Fibroblast of peridontal ligament (primary cell): ENCODE measurements around the gene STK11.
A peak's percentile ranks its signal among the peaks of the same experiment; 100 is the strongest.
"Not testable (repeated sequence)": the region's sequence is repeated elsewhere in the genome, so short reads cannot be mapped to it uniquely, and the experiment has no call there.

Experiments used
- DNase-seq: peaks from one replicate; pipeline ENCODE4 v3.0.0-alpha.2; 2010; ENCODE audit errors: extremely low read depth

The STK11 gene

DNA sequence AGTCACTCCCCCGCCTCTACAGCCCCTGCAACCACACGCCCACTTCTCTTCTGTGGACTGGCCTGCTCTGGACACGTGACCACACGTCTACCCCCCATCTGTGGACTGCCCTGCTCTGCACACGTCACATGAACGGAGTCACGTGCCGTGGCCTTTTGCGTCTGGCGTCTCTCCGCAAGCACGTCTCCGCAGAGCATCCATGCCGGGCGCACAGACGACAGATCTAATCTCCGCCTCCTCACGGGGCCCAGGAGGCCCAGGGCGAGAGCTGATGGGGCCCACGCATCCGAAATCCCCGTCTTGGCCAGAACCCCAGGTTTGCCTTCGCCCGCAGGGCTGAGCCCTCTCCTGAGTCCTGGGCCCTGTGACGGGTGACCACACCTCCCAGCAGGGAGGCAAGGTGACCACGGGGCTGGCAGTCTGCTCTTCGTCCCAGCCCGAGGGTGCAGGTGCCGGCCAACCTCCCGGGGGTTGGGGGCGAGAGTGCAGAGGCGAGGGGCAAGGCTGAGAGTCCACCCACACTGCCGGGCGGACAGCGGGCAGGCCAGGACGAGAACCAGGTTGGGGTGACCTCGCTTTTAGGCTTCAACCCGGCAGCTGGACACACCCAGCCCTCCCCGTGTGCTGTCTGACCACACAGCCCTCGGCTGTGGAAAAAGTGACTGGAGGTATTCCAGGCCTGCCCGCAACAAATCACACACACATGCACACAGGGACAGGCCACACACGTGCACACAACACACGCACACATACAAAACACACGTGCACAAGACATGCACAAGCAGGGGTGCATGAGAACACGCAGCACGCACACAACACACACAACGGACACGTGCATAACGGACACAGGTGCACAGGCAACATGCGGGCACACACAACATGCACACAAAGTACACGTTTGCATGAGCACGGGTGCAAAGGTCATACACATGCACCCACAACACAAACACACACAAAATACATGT lies 35.4 kb upstream of the STK11 start:
- no peak for DNase-seq

DNA sequence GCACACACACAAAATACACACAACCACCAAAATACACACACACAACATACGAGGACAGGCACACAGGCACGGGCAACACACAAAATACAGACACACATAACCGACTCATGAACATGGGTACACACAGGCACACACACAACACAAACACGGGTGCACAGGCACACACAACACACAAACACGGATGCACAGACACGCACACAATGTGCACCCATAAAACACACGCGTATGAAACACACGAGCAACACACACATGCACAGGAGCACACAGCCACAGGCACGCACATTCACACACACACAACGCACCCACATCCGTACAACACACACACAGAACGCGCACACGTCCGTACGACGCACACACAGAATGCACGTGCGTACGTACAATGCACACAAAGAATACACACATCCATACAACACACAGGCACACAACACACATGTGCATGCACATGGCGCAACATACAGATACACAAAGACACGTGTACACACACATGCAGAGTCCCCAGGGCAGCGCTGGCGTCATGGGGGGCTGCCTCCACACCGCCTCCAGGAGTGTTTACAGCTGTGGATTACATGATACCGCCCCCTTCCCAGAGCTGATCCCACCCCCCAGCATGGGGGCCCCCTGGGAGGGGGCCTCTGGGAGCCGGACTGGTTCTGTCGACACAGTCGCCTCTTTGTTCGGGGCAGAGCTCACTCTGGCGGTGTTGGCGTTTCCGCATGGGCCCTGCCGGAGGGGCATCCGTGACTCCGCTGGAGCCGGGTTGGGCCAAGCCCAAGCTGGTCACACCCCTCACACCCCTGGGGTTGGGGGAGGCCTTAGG lies 34.4 kb upstream of the STK11 start:
- DNase-seq, result no peak

DNA sequence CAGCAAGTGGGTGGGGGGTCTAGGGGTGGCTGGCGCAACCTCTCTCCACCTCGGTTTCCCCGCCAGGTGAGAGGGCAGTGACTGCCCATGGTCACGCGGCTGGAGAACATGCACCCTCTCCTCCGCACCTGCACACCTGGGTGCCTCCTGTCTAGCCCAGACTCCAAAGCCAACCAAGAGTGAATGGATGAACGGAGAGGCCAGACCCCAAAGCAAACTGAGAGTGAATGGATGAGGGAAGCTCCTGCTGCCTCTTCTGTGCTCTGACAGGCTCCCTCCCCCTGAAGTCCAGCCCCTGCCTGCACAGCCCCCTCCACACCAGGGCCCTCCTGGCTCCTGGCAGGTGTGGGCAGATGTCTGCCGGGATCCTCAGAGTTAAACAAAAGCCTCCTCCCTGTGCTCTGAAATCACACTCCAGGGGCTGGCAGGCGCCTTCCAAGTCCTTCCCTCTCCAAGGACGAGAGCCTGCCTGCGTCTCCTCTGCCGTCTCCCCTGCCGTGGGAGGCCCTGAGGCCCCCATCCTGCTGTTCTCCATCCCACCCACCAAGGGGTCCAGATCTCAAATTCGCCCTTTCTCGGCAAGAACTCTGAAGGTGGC lies 33.7 kb upstream of the STK11 start:
- DNase-seq, result no peak

DNA sequence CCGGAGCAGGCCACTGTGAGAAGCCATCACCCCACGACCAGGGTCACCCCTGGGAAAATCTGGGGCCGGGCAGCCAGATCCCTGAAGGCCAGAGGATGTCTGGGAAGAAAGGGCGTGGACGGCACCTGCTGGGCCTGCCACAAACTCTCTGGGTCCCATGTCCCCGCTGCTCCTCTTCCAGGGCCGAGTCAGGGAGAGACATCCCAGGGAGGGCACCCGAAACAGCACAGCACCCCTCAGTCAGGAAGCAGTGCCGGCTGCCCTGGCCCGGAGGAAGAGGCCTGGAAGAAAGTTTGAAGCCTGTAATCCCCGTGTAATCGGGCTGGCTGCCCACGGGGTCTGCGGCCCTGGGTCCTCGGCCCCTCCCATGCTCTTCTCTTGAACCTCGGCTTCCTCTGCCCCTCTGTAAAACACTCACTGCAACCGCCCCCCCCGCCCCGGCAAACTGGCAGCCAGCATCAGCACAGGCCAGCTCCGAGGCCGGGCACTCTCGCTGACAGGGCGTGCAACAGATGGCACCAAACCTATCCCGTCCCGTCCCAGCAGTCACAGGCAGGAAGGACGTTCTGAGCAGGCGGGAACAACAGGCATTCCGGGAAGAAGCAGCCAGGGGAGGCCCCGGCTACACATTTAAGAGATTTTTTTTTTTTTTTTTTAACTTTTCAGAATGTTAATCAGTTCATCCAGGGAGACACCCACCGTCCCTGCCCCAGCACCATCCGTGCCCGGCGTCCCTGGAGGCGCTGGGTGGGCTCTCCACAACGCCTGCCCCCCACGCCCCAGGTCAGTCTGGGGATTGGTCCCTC lies 33.0 kb upstream of the STK11 start:
- peak; percentile 45 for DNase-seq

DNA sequence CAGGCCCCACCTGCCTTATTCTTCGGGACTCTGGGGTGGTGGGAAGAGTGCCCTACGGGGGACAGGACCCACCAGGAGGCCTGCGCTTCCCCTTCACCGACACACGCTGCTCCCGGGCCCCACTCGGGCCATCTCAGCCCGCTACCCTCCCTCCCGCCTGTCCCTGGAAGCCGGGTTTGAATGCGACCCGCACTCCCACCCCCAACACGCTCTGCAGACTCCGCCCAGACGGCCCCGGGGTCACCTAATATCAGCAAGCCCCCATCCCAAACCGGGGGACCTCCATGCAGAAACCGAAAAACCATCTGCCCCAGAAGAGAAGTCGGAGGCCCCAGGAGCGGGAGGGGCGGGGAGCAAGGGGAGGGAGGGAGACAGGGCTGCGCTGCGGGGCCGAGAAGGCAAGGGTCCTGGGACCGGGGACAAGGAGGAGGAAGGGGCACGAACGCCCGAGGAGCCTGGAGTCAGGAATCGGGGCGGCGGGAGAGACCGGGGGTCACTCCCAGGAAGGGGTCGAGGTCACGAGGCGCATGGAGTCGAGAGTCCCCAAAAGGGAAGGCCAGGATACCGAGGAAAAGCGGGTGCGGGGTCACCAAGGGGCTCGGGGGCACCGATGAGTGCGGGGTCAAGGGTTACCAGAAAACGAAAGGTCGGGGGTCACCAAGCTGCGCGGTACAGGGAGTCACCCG lies 32.3 kb upstream of the STK11 start:
- DNase-seq, result no peak

DNA sequence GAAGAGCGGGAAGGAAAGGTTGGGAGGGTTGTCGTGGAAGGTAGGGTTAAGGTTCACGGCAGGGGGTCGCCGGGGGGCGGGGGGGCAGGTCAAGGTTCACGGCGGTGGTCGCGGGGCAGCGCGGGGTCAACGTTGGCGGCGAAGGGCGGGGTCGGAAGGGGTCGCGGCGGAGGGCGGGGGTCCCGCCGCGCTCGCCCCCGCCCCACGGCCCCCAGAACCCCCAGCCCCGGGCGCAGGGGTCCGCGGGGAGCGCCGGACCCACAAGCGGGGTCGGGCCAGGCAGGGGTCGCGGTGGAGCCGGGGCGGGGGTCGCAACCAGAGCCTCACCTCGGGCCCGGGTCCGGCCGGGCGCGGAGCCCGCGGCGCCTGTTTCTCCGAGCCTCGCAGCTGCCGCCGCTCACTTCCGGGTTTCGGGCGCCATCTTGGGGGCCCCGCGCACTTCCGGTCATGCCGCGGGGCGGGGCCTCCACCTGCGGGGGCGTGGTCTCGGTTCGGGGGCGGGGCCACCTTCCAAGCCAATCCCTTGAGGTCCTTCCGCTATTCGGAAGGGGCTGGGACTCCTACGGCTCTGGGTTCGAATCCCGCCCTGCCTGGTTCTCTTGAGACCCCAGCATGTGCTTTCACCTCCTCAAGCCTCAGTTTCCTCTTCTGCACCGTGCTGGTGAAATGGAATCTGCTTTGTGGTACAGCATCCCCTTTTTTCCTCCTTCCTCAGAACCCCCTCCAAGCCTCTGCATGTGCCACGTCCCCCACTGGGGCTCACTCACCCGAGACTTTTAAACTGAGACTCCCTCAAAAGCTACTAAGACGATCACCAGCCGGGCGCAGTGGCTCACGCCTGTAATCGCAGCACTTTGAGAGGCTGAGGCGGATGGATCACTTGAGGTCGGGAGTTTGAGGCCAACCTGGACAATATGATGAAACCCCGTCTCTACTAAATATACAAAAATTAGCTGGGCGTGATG lies 31.5 kb upstream of the STK11 start, which contains the start of gene SBNO2:
TSS of gene SBNO2 (minus strand) at position 424 of the 965 bp plus-strand sequence. CDS start 19,992 bp downstream, outside the sequence.
- DNase-seq, result peak; percentile 77

DNA sequence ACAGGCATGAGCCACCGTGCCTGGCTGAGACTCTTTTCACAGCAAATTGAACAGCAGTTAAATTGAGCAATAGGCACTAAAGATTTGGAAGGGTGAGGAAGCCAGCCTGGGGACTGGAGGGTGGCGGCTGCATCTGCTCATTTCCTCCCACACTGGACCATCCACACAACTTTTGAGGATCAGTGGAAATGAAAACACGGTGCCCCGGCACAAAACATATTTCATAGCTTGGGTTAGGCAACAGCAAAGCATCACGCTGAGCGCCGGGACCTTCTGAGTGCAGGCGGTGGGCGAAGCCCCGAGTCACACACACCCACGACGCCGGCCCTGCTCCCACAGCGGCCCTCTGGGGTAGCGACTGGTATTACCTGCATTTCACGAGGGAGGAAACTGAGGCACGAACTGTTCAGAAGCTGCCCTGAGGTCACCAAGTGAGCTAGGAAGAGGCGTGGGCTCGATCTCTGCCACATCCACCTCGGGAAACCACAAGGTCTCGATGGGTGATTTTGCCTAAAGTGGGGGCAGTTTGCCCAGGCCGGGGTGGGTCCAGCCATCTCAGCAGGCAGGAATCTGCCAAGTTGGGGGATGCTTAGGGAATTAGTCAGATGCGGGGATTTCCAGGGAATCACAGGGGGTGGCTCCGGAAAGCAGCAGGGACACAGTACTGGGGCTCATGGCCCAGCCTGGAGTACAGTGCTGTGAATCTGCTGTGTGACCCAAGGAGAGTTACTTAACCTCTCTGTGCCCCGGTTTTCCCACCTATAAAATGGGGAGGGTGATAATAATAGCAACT lies 28.1 kb upstream of the STK11 start:
- DNase-seq, result peak; percentile 97

DNA sequence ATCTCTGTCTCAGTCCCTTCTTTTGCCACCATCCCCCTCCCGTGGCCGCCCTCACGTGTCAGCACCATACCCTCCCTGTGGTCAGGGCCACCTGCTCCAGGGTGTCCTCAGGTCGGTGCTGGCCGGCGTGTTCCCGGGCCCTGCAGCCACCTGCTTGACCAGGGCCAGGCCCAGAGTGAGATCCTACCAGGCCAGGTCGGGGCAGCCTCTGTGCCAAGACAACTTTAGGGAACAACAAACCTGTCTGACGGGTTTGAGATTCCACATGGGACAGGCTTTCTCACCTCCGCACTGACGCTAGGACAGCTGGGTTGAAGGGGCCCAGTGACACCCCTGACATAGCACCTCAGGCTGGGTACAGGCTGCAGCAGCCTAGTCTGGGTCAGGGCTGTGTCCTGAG lies 24.0 kb upstream of the STK11 start:
- no peak for DNase-seq

DNA sequence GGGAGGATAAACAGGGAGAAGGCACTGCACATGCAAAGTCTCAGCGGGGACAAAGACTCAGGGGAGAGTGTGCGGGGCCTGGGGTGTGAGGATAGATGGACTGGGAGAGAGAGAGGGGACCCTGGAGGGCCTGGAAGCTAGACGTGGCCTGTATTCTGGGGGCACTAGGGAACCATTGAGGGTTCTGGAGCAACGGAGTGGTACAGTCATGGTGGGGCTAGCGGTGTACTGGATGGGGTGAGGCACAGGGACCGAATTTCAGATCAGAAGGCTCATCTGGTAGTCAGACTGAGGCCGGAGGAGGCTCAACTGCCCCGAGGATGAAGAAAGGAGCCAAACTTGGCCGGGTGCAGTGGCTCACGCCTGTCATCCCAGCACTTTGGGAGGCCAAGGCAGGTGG lies 23.5 kb upstream of the STK11 start:
- DNase-seq, result no peak

DNA sequence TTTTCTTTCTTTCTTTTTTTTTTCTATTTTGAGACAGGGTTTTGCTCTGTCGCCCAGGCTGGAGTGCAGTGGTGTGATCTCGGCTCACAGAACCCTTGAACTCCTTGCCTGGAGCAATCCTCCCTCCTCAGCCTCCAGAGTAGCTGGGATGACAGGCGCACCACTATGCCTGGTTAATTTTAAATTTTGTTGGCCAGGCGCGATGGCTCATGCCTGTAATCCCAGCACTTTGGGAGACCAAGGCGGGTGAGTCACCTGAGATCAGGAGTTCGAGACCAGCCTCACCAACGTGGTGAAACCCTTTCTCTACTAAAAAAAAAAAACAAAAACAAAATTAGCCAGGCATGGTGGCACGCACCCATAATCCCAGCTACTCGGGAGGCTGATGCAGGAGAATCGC lies 22.9 kb upstream of the STK11 start:
- no peak for DNase-seq

DNA sequence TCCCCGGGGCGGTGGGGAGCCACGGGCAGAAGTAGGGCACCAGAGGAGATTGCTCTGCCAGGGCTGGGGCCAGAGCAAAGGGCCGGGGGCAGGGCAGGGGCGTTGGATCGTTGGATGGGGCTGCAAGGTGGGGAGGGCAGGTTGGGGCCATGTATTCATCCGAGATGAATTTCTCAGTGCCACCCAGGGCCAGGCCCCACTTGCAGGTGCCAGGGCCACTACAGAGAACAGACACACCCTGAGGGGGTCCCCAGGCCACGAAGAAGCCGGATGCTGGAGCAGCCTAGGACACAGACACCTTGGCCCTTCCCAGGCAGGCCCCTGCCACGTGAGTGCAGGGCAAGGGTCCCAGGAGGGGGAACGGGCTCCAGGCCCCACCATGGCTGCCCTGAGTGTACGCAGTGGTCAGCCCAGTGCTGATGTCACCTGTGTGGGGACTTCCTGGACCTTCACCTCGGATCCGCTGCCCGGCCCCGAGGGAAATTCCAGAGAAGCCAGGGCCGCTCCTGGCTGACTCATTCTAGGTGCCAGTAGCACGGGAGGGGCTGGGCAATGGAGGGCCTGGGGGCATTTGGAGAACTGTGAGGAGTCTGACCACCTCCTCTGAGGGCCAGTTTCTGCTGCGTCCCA lies 21.9 kb upstream of the STK11 start:
- DNase-seq, result no peak

DNA sequence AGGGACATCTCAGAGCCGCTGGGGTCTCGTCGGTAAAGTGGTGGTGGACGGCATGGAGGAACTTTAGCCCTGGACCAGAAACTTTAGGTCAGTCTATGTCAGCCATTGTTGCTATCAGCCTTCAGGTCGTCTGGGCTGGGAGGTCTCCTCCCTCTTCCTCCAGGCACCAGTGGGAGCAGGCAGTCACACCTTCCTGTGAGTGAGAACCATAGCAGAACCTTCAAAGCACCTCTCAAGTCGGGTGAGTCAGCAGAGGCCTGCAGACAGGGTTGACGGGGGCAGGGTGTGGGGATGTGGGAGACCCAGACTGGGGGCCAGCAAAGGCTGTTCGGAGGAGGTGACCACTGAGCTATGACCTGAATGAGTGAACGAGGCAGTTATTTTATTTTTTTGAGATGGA lies 16.2 kb upstream of the STK11 start:
- DNase-seq, result no peak

DNA sequence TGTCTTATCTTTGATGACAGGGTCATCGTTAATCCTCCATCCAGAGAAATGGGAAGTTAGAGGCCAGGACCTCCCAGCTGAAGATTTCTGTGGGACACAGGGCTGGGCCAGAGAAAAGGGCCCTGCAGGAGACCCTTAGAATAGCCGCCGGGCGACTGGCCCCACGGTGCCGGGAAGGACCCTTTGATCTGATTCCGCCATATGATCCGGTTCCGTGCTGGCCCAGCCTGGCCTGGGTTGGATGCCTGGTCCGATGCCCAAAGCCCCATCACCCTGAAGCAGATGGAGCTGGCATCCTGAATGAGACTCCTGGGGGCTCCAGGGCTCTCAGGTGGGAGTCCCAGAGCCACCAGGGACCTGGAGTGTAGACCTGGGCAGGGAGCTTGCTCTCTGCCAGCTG lies 6.0 kb upstream of the STK11 start:
- no peak for DNase-seq

DNA sequence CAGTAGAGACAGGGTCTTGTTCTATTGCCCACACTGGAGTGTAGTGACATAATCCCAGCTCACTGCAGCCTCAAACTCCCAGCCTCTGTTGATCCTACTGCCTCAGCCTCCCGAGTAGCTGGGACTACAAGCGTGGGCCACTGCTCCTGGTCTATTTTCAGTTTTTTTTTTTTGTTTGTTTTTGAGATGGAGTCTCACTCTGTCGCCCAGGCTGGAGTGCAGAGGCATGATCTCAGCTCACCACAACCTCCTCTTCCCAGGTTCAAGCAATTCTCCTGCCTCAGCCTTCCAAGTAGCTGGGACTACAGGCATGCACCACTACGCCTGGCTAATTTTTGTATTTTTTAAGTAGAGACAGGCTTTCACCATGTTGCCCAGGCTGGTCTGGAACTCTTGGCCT lies 5.0 kb upstream of the STK11 start:
- DNase-seq, result not testable (repeated sequence)

DNA sequence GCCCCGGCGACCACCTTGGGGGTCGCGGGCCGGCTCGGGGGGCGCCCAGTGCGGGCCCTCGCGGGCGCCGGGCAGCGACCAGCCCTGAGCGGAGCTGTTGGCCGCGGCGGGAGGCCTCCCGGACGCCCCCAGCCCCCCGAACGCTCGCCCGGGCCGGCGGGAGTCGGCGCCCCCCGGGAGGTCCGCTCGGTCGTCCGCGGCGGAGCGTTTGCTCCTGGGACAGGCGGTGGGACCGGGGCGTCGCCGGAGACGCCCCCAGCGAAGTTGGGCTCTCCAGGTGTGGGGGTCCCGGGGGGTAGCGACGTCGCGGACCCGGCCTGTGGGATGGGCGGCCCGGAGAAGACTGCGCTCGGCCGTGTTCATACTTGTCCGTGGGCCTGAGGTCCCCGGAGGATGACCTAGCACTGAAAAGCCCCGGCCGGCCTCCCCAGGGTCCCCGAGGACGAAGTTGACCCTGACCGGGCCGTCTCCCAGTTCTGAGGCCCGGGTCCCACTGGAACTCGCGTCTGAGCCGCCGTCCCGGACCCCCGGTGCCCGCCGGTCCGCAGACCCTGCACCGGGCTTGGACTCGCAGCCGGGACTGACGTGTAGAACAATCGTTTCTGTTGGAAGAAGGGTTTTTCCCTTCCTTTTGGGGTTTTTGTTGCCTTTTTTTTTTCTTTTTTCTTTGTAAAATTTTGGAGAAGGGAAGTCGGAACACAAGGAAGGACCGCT lies 729 bp downstream of the STK11 start:
- DNase-seq, result no peak

DNA sequence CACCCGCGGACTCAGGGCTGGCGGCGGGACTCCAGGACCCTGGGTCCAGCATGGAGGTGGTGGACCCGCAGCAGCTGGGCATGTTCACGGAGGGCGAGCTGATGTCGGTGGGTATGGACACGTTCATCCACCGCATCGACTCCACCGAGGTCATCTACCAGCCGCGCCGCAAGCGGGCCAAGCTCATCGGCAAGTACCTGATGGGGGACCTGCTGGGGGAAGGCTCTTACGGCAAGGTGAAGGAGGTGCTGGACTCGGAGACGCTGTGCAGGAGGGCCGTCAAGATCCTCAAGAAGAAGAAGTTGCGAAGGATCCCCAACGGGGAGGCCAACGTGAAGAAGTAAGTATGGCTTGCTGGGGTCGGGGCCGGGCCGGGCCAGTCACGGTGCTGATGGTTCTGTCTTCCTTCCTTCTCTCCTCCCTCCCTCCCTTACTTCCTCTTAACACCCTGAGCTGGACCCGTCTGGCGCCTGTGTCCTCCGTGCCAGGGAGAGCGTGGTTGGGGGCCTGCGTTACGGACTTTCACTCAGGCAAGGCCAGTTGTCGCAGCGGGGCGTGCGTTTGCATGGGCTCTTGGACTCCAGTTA lies 1.4 kb downstream of the STK11 start:
- DNase-seq, result no peak

DNA sequence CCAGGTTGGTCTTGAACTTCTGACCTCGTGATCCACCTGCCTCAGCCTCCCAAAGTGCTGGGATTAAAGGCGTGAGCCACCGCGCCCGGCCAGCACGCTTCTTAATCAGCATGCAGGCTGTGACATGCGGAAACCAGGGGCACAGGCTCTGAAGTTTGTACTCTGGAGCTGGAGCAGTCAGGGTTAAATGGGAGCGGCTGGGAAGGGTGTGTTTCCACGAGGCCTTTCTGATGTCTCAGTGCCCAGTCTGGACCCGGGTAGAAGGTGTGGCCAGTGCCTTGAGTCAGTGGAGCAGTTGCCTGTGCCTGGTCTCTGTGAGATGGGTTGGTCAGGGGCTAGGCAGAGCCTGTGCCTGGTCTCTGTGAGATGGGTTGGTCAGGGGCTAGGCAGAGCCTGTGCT lies 3.3 kb downstream of the STK11 start:
- not testable (repeated sequence) for DNase-seq

DNA sequence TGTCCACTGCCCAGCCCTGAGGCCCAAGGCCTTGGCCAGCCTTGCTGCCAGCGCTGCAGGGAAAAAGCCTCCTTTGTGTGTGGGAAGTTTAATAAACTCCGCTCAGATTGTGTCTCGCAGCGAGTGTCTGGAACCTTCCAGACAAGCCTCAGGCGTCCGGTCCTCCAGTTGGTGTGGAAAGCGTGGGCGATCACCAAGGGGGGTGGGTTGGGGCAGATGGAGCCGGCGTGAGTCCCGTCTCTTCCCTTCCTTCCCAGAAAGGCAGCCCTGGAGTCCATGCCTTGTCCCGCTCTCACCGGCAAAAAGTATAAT lies 4.6 kb downstream of the STK11 start:
- DNase-seq, result no peak
